ENCODE results near the gene ELP2. TPM values are rescaled to one million over a fixed set of nuclear protein-coding genes. Genes with fewer than 3 reads are reported as not detected.
"Not testable (repeated sequence)": the region's sequence is repeated elsewhere in the genome, so short reads cannot be mapped to it uniquely, and the experiment has no call there.

The ELP2 gene
- total RNA-seq, 1 donor from 2014 or later: 109 TPM

- DNase-seq (ENCODE audit: low spot score): no peak
- ATAC-seq: peak; percentile 74
- intact Hi-C loops (cut with DNase I): no loop called here
Measured at GRCh38 chr18:36153203-36153602, 23.5 kb downstream of the ELP2 start.

GRCh38 chr18:36153771-36154170 lies 24.1 kb downstream of the ELP2 start:
- intact Hi-C loops (cut with DNase I): no loop called here
- DNase-seq (ENCODE audit: low spot score) (no peak), ATAC-seq (no peak)

GRCh38 chr18:36155851-36156757 lies 26.4 kb downstream of the ELP2 start:
- intact Hi-C loops (cut with DNase I): no loop called here
- no peak for ATAC-seq
- DNase-seq (ENCODE audit: low spot score): no peak

GRCh38 chr18:36157441-36157840 lies 27.7 kb downstream of the ELP2 start:
- no peak for ATAC-seq
- intact Hi-C loops (cut with DNase I): no loop called here

DNA sequence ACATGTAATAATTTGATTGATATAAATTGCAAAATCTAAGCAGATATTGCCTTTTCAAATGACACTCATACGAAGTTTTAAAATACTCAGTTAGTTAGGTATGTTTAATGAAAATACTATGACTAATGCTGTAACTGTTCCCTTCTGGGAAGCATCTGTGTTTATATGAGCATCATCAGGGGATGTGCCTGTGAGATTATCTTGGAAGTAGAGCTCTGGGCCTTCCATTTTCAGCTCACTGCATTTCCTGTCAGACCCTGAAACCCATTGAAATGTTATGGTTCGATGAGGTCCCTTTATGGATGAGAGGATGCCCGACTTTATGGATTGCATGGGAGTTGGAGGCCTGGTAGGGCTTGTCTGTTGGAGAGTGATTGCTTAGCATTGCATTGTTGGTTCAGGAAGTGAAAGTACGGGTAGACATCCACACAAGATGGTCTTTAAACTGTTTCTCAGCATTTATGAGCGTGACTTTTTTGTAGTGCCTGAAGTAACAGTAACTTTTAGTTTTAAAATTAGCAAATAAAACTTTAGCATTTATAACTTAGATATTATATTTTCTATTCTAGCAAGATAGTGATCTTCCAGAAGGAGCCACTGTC lies 28.7 kb downstream of the ELP2 start:
- intact Hi-C loops (cut with DNase I): no loop called here

More at GRCh38 chr18:36157441-36157840, 27.7 kb downstream of the ELP2 start:
- no peak for DNase-seq (ENCODE audit: low spot score)

GRCh38 chr18:36160959-36161371 lies 31.3 kb downstream of the ELP2 start:
- intact Hi-C loops (cut with DNase I): no loop called here
- DNase-seq (ENCODE audit: low spot score): no peak
- ATAC-seq: no peak

More for the DNA sequence above, 28.7 kb downstream of the ELP2 start:
- DNase-seq (ENCODE audit: low spot score) (no peak), ATAC-seq (no peak)

GRCh38 chr18:36162981-36163380 lies 33.3 kb downstream of the ELP2 start:
- ATAC-seq (no peak), DNase-seq (ENCODE audit: low spot score) (no peak)
- intact Hi-C loops (cut with DNase I): no loop called here

- intact Hi-C loops (cut with DNase I): no loop called here
- ATAC-seq (no peak), DNase-seq (ENCODE audit: low spot score) (no peak)
Measured at GRCh38 chr18:36167692-36168218, 38.1 kb downstream of the ELP2 start.

GRCh38 chr18:36168296-36168695 lies 38.6 kb downstream of the ELP2 start:
- DNase-seq (ENCODE audit: low spot score); ATAC-seq; intact Hi-C loops (cut with DNase I): not testable (repeated sequence)

DNA sequence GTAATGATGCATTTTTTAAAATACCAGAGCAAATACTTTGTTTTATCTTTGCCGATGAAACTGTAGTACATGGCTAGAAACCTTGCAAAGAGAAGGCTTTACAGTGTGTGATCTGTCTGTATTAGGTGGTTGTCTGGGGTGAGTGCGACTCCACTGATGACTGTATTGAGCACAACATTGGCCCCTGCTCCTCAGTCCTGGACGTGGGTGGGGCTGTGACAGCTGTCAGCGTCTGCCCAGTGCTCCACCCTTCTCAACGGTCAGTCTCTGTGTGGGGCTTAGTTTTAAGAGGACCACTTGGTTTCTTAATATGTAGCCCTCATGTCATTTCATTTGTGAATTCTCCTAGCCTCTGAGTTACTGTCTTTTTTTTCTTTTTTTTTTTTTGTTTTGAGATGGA lies 40.2 kb downstream of the ELP2 start:
- intact Hi-C loops (cut with DNase I): no loop called here
- DNase-seq (ENCODE audit: low spot score): no peak
- ATAC-seq: no peak

GRCh38 chr18:36175481-36175880 lies 45.8 kb downstream of the ELP2 start:
- no peak for ATAC-seq
- no peak for DNase-seq (ENCODE audit: low spot score)
- intact Hi-C loops (cut with DNase I): no loop called here

DNA sequence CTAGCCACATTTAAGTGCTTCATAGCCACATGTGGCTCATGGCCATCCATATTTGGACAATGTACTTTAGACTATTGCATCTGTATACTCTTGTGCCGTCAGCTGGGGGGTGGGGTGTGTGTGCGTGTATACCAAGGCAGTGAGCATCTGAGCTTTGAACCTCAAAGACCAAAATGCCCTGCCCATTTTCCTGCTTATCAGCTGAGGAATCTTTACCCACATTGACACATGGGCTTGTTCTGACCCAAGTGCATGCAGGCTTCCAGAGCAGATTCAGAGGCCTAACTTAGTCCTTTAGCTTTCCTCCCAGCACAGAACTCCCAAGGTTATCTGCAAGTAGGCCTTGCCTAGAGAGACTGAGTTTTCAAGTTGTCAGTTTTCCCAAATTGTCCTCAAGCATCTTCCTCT lies 46.5 kb downstream of the ELP2 start:
- ATAC-seq: no peak
- intact Hi-C loops (cut with DNase I): no loop called here
- no peak for DNase-seq (ENCODE audit: low spot score)

DNA sequence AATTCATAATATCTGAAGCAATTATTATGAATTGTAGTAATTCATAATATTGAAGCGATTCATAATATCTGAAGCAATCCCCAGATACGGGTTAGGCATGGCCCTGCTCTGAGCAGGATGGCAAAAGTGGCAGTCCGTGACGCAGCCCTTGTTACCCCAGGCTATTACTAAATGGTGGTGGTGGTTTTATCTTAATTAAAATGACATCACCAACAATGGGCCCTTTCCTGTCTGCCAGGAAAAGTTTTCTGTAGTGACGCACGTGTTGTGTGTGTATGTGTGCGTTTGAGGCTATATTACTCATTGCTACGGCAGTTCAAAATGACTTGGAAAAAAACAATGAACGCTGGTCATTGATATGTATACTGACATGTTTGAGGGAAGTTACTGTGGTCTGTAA lies 47.0 kb downstream of the ELP2 start:
- DNase-seq (ENCODE audit: low spot score) (no peak), ATAC-seq (no peak)
- intact Hi-C loops (cut with DNase I): no loop called here

DNA sequence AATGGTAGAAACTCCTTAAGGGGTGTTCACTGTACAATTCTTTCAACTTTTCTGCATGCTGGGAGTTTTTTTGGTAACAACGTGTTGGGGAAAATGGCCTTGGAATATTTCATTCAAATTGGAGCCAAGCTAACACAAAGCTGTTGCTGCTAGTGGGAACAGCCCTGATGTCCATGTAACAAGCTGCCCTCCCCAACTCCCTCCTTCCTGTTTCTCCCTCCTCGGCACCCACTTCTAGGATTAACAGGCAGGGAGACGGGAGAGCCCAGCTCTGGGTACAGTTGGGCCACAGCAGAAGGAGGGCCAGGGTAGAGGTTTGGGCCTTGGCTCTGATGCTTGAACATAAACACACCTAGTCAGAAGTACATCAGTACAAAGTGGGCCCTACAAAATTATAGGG lies 48.2 kb downstream of the ELP2 start:
- intact Hi-C loops (cut with DNase I): no loop called here
- ATAC-seq (no peak), DNase-seq (ENCODE audit: low spot score) (no peak)

- intact Hi-C loops (cut with DNase I): no loop called here
- peak; percentile 90 for ATAC-seq
- peak; percentile 90 for DNase-seq (ENCODE audit: low spot score)
Measured at GRCh38 chr18:36179562-36180355, 50.1 kb downstream of the ELP2 start.

DNA sequence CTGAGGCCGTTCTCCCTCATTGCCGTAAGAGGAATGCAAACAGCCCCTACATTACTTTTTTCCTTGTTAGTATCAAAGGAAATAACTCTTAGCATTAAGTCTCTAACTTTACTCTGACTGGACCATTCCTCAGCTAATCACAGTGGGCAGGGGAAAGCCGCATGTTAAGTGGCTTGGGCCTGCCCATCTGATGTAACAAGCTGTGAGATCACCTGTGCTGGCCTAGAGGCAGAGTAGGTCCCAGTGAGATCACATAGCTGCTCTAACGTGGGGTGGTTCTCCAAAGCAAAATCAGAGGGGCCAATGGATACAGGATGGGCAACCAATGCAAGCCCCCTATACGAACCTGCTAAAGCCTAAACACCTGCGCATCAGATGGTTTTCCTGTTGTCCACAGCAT lies 51.7 kb downstream of the ELP2 start:
- intact Hi-C loops (cut with DNase I): no loop called here
- DNase-seq (ENCODE audit: low spot score) (no peak), ATAC-seq (no peak)

GRCh38 chr18:36181898-36182506 lies 52.3 kb downstream of the ELP2 start:
- intact Hi-C loops (cut with DNase I): no loop called here
- ATAC-seq (no peak), DNase-seq (ENCODE audit: low spot score) (no peak)

- DNase-seq (ENCODE audit: low spot score) (no peak), ATAC-seq (no peak)
- intact Hi-C loops (cut with DNase I): no loop called here
Measured at GRCh38 chr18:36183033-36183432, 53.3 kb downstream of the ELP2 start.

GRCh38 chr18:36183987-36184386 lies 54.3 kb downstream of the ELP2 start:
- no peak for DNase-seq (ENCODE audit: low spot score)
- intact Hi-C loops (cut with DNase I): no loop called here
- no peak for ATAC-seq
